NCI-H510A treated with DMSO at 0.1 percent for 48 hours (cell line): ENCODE data around the gene SSC4D.
"Not testable (repeated sequence)": the region's sequence is repeated elsewhere in the genome, so short reads cannot be mapped to it uniquely, and the experiment has no call there.

Source experiments
- DNase-seq: peaks from one replicate; lab custom pipeline; 2025; lab: John Stamatoyannopoulos, UW

Gene SSC4D

DNA sequence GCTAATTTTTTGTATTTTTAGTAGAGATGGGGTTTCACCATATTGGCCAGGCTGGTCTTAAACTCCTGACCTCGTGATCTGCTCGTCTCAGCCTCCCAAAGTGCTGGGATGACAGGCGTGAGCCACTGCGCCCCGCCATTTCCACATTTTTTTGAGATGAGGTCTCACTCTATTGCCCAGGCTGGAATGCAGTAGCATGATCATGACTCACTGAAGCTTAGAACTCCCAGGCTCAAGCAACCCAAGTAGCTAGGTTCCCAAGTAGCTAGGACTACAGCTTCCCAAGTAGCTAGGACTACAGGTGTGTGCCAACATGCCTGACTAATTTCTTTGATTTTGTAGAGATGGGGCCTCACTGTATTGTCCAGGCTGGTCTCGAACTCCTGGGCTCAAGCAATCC, 11.6 kb upstream of the SSC4D start:
- not testable (repeated sequence) for DNase-seq

DNA sequence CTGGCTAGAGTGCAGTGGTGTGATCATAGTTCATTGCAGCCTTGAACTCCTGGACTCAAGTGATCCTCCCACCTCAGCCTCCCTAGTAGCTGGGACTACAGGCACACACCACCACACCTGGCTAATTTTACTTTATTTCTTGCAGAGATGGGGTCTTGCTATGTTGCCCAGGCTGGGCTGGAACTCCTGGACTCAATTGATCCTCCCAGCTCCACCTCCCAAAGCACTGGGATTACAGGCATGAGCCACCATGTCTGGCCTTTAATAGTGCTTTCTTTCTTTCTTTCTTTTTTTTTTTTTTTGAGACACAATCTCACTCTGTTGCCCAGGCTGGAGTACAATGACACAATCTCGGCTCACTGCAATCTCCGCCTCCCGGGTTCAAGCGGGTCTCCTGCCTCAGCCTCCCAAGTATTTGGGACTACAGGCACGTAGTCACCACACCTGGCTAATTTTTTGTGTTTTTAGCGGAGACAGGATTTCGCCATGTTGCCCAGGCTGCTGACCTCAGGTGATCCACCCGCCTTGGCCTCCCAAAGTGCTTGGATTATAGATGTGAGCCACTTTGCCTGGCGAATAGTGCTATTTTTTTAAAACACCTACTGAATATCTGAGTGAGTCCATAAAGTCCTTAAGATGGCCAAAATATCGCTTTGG, 8.3 kb upstream of the SSC4D start:
- DNase-seq = not testable (repeated sequence)

DNA sequence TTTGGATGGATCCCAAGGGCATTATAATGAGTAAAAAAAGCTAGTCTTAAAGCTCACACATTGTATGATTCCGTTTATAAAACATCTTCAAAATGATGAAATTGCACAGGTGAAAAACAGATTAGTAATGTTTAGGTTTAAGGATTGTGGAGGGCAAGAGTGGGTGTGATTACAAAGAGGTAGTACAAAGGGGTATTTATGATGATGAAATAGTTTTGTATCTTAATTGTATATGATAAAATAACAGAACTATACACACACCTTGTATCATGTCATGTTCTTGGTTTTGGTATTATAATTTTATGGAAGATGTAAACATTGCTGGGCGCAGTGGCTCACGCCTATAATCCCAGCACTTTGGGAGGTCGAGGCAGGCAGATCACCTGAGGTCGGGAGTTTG, 2.8 kb upstream of the SSC4D start:
- DNase-seq = no peak

DNA sequence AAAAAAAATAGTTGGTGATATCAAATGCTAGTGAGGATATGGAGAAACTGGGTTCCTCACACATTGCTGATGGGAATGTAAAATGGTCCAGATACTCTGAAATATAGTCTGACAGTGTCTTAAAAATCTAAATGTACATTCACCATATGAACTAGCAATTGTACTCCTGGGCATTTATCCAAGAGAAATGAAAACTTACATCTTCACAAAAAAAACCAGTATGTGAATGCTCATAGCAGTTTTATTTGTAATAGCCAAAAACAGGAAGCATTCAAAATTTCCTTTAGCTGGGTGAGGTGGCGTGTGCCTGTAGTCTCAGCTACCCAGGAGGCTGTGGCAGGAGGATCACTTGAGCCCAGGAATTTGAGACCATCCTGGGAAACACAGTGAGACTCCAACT, 2.1 kb upstream of the SSC4D start:
- DNase-seq = no peak

DNA sequence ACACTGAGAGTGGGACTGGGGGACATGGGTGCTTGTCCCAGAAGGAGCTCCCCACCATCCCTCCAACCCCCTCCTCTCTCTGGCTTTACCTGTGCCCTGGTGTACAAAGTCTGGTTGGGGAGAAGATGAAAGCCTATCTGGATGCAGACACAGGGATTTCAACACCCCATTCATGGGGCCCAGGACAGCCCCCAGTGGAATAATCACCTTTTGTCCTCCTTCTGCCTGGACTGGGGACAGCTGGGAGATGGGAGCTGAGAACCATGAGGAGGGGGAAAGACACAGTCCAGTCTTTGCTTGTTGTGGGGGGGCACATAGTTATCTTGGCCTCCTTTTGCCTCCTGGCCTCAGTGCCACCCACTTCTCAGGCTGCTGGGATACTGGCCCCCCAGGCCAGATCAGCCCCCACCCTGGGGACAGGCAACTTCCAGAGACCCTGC, 1.4 kb downstream of the SSC4D start:
- no peak for DNase-seq

DNA sequence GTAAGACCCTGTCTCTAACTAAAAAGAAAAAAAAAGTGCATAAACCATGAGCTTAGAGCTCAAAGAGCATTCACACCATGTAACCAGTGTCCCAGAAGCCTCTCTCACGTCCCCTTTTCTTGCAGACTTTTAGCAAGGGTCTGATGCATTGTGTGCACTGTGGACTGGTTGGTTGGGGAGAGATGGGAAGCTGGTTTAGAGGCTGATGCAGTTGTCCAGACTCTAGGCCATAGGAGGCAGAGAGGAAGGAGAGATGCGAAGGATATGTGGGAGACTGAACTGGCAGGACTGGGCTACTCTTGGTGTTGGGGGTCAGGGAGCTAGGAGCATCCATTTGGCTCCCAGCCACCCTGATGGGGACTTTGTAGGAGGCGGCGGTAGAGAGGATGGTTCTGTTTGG, 1.8 kb downstream of the SSC4D start:
- DNase-seq = no peak

DNA sequence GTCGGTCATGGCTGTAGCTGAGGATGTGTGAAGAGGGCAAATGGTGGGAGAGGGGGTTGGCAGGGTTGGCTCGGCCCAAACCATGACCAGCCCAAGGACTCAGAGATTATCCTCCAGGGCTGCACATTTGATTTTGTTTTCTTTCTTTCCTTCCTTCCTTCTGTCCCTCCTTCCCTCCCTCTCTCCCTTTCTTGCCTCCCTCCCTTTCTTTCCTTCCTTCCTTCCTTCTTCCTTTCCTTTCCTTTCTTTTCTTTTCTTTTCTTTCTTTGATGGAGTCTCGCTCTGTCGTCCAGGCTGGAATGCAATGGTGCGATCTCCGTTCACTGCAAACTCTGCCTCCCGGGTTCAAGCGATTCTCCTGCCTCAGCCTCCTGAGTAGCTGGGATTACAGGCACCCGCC, 3.8 kb downstream of the SSC4D start:
- no peak for DNase-seq

DNA sequence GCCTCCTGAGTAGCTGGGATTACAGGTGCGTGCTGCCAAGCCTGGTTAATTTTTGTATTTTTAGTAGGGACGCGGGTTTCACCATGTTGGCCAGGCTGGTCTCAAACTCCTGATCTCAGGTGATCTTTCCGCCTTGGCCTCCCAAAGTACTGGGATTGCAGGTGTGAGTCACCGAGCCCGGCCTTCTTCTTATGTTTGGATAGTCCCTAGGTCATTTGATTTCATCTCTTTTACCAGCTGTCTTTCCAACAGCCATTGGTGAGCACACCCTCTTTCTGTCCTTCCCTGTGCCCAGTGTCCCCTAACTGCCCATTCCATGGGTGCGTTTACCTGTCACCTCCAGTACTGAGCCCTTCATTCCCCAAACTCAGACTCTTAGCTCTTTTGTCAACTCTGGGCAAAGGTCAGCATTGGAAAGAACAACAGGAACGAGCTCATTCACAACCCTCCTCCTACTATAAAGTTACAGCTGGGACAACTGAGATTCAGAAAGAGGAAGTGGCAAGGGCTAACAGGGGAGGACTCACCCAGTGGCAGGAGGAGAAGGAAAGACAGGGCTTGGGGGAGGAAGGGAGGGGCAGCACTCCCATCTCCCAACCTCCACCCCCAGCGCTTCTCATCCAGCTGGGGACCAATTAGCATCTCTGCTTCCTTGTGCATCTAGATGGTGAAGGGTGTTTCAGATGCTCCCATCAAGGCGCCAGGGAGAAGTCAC, 5.6 kb downstream of the SSC4D start:
- DNase-seq = no peak

DNA sequence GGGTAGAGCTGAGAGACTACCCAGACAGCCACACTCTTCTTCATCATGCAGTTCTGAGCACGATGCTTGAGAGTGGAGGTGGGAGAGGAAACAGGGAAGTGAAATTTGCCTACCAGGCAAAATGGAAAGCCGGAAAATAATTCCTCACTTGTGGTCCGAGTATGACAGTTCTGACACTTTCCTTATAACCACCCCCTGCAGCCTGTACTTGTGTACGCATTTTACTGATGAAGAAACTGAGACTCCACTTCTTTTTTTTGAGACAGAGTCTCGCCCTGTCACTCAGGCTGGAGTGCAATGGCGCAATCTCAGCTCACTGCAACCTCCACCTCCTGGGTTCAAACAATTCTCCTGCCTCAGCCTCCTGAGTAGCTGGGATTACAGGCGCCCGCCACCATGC, 6.4 kb downstream of the SSC4D start:
- DNase-seq = not testable (repeated sequence)

DNA sequence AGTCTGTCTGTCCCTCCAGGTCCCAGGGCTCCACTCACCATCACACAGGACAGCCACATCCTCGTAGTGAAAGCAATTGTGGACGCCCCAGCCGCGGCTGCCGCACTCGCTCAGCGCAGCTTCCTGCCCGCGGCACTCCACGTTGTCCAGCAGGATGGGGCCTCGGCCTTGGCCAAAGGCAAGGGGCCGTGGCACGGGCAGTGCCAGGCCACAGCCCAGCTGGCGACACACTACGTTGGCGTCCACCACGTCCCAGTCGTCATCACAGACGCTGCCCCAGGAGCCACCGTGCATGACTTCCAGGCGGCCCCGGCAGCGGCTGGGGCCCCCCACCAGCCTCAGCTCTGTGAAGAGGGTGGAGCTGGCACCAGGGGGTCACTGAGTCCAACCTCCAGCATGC, 9.2 kb downstream of the SSC4D start:
- DNase-seq = no peak

DNA sequence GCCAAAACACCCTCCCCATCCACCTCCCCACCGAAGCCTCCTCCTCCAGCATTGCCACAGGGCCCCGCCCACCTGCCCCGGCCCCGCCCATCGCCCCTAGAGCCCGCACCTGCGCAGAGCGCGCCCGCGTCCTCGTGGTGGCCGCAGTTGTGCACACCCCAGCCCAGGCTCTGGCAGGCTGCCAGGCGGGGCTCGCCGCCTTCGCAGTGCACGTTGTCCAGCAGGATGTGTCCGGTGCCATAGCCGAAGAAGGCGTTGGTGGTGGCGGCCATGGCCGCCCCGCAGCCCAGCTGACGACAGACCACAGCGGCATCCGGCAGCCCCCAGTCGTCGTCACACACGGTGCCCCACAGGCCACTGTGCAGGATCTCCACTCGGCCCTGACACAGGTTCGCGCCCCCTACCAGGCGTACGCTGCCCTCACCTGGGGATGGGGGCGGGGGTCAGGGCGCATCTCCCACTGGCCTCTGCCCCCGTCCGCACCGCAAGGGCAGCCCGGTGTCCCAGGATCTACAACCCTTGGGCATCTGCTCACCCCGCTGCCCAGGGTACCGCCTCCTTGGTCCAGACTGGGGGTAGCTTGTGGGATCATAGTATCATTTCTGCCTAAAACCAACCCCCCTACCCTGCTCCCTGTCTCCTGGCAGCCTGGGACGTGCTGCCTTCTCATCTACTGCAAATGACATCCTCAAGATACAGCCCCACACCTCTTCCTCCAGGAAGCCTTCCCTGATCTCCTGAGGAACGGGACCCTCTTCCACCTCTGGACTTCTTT, 11.9 kb downstream of the SSC4D start:
- DNase-seq = no peak

DNA sequence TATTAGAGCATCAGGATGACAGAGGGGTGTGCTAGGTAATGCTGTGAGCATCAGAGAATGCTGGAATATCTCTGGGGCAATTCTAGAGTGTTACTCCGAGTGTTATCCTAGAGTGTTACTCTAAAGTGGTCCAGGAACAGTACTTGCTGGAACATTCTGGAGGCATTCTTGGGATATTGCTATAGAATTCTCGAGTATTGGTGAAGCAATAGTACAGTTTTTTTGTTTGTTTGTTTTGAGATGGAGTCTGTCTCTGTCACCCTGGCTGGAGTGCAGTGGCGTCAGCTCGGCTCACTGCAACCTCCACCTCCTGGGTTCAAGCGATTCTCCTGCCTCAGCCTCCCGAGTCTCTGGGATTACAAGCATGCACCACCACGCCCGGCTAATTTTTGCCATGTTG, 12.6 kb downstream of the SSC4D start:
- DNase-seq = no peak

DNA sequence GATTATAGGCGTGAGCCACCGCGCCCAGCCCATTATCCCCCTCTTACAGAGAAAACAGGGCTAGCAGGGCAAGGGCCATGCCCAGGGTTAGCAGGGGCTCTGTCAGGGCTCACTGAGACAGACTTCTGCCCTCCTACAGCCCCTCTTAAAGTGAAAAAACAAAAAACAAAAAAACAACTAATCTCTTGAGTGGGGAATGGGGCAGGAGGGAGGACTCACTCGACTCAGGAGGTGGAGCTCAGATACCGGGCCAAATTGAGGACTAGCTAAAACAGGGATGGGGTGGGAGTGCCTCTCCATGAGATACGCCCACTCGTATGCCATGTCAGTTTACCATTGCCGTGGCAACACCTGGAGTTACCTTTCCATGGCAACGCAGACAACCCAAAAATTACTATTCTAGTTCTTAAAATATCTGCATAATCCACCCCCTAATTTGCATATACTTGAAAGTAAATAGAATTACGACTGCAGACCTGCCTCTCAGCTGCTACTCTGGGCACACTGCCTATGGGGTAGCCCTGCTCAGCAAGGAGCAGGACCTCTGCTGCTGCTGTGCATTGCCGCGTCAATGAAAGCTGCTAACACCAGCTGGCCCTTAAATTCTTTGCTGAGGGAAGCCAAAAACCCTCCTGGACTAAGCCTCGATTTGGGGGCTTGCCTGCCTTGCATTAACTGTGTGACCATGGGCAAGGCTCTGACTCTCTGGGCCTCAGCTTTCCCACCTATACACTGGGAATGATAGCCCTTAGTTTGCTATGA, 13.4 kb downstream of the SSC4D start:
- DNase-seq = no peak

DNA sequence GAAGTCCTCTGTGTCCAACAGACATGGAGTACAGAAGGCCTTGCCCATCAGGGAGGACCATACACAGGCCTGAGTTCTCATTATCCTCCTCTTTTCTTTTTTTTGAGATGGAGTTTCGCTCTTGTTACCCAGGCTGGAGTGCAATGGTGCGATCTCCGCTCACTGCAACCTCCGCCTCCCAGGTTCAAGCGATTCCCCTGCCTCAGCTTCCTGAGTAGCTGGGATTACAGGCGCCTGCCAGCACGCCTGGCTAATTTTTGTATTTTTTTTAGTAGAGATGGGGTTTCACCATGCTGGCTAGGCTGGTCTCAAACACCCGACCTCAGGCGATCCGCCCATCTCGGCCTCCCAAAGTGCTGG, 13.9 kb downstream of the SSC4D start:
- not testable (repeated sequence) for DNase-seq

DNA sequence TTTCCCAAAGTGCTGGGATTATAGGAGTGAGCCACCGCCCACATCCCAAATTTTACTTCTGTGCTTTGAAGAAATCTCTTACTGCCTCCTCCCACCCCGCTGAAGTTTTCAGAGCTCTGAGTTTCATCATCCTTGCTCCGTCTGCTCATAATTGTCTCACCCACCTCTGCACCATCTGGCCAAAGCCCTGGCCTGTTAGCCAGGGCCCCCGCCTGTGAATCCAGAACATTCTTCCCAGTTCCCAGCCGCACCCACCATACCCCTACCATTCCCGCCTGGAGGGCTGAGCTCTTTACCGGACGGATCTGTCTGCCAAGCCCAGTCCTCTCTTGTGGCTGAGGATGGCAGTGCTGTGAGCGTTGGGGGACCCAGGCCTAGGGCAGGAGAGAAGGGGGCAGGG, 14.5 kb downstream of the SSC4D start:
- no peak for DNase-seq

DNA sequence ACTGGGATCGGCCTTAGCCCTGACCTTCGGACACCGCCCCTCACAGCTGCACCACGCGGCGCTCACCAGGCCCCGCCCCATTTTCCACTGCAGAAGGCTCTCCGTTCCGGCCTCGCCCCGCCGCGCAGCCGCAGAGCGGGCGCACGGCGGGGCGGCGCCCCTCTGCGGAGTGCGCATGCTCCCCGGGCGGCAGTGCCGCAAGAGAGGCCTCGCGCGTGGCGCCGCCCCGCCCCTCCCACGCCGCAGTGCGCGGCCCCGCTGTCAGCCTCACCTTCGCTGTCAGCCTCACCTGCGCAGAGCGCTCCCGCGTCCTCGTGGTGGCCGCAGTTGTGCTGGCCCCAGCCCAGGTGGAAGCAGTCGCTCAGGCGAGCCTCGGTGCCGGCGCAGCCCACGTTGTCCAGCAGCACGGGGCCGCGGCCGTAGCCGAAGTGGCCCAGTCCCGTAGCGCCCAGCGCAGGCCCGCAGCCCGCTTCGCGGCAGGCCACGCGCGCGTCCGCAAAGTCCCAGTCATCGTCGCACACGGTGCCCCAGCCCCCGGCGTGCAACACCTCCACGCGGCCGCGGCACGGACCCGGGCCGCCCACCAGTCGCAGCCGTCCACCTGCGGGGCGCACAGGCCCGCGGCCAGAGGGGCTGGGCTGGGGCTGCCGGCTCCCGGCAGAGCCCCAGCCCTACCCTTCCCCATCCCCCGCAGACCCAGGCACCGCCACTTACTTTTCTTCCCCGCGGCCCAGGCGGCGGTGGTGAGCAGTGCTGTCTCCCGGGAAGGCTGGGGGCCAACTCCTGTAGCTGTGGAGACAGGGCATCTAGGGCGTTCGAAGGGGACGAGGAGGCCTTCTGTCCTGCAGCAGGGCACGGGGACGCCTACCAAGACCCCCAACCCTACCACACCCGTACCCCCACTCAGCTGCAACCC, 16.1 kb downstream of the SSC4D start:
- DNase-seq = peak; percentile 68

DNA sequence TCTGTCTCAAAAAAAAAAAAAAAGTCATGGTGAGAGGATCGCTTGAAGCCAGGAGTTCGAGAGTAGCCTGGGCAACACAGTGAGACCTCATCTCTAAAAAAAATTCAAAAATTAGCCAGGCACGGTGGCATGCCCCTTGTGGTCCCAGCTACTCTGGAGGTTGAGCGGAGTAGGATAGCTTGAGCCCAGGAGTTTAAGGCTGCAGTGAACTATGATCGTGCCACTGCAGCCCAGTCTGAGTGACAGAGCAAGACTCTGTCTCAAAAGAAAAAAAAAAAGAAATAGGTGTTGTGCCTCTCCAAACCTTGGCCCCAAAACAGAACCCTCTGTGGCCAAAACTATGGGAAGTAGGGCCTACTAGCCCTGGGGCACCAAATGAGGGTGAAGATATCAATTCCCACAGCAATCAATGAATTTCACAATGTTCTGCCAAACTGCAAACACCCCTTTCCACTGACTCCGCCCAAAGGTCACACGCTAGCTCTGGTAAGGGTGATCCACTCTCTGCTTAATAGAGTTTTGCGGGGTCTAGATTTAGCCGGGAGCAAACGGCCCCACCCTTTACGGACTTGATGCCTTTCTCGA, 16.9 kb downstream of the SSC4D start:
- no peak for DNase-seq

DNA sequence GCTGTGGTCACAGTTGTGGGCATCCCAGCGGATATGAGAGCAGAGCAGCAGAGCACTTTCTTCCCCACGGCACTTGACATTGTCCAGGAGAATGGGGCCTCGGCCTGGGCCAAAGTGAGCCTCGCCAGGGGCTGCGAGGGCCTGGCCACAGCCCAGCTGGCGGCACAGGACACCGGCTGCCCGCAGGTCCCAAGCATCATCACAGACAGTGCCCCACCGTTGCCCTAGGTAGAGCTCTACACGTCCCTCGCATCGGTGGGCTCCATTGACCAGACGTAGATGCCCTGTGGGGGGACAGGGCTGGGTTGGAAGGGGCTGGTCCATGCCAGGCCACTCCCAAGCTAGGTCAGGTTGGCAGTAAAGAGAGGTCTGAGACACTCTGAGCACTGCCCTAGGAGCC, 19.4 kb downstream of the SSC4D start:
- DNase-seq = no peak

DNA sequence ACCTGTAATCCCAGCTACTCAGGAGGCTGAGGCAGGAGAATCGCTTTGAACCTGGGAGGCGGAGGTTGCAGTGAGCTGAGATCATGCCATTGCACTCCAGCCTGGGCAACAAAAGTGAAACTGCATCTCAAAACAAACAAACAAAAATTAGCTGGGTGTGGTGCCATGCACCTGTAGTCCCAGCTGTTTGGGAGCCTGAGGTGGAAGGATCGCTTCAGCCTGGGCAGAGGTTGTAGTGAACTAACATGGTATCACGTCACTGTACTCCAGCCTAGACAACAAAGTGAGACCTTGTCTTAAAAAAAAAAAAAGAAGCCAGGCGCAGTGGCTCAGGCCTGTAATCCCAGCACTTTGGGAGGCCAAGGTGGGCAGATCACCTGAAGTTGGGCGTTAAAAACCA, 21.7 kb downstream of the SSC4D start:
- not testable (repeated sequence) for DNase-seq

DNA sequence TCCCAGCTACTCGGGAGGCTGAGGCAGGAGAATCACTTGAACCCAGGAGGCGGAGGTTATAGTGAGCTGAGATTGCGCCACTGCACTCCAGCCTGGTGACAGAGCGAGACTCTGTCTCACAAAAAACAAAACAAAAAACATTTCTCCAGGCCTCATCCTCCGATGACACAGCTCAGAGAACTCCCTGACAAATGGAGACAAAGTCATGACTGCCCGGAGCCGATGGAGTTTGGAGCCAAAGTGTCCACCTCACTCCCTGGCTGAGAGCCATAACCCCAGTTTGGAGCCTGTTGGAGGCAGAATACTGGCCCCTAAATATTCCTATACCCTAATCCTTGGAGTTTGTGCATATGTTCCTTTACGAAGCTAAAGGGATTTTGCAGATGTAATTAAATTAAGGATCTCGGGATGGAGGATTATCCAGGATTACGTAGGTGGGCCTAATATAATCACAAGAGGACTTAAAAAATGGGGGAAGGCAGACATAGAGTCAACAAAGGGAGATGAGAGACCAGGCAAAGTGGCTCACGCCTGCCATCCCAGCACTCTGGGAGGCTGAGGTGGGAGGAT, 22.7 kb downstream of the SSC4D start:
- DNase-seq = no peak
